Fibroblast of lung (primary cell): ENCODE measurements around the gene CAMK2N2. TPM values are rescaled to one million over a fixed set of nuclear protein-coding genes. Genes with fewer than 3 reads are reported as not detected.

Source experiments
- DNase-seq, 2 donors: peaks; one replicate each; pipeline versions ENCODE4 v3.0.0 to v3.0.0-alpha.2; 2010; ENCODE audit warnings: low read depth in 2 of 2
- H2AFZ ChIP-seq: 2 replicates; pipeline ENCODE4 v1.5.1; 2012; ENCODE audit warnings: low read length, control low read depth, inconsistent platforms
- H3K27ac ChIP-seq: 2 replicates; pipeline ENCODE4 v1.5.1; 2011; ENCODE audit warnings: low read length, control low read depth; ENCODE audit not compliant: insufficient read depth
- H3K27me3 ChIP-seq: 2 replicates; pipeline ENCODE4 v1.5.1; 2011; ENCODE audit warnings: mild to moderate bottlenecking, low read length; ENCODE audit not compliant: control insufficient read depth, insufficient read depth
- H3K36me3 ChIP-seq: 2 replicates; pipeline ENCODE4 v1.5.1; 2011; ENCODE audit warnings: low read length; ENCODE audit not compliant: control insufficient read depth, insufficient read depth
- H3K4me1 ChIP-seq: 2 replicates; pipeline ENCODE4 v1.5.1; 2011; ENCODE audit warnings: low read length; ENCODE audit not compliant: control insufficient read depth, insufficient read depth; ENCODE audit errors: extremely low read depth
- H3K4me2 ChIP-seq: 2 replicates; pipeline ENCODE4 v1.5.1; 2011; ENCODE audit warnings: low read length, control low read depth; ENCODE audit not compliant: insufficient read depth; ENCODE audit errors: extremely low read depth
- H3K4me3 ChIP-seq, 4 experiments: fragments of 200-600 bp in 1 of 4; sonication (generic) in 1 of 4; replicated peaks in 1 of 4; 2 replicates each; pipeline ENCODE4 v1.5.1; 2011 to 2016; ENCODE audit warnings: low read length in 4 of 4, low read depth in 3 of 4, mild to moderate bottlenecking in 3 of 4, control low read depth in 2 of 4, inconsistent platforms in 1 of 4, mixed read lengths in 1 of 4; ENCODE audit not compliant: insufficient read depth in 1 of 4; ENCODE audit errors: control extremely low read depth in 1 of 4
- H3K79me2 ChIP-seq: 2 replicates; pipeline ENCODE4 v1.5.1; 2012; ENCODE audit warnings: mild to moderate bottlenecking, low read length, inconsistent platforms; ENCODE audit not compliant: control insufficient read depth, insufficient read depth
- H3K9ac ChIP-seq: 2 replicates; pipeline ENCODE4 v1.5.1; 2011; ENCODE audit warnings: mild to moderate bottlenecking, low read length, control low read depth; ENCODE audit not compliant: insufficient read depth
- H3K9me3 ChIP-seq: 2 replicates; pipeline ENCODE4 v1.5.1; 2012; ENCODE audit warnings: low read depth, low read length; ENCODE audit not compliant: control insufficient read depth, insufficient read depth
- H4K20me1 ChIP-seq: 2 replicates; pipeline ENCODE4 v1.5.1; 2011; ENCODE audit warnings: low read length; ENCODE audit not compliant: control insufficient read depth, insufficient read depth; ENCODE audit errors: extremely low read depth
- EZH2 ChIP-seq: IDR thresholded peaks from 2 replicates; pipeline ENCODE4 v1.5.1; 2012; ENCODE audit warnings: low read length, control low read depth, mild to moderate bottlenecking; ENCODE audit errors: missing control alignments
- polyA plus RNA-seq, 2 donors: library from polyadenylated mRNA; depleted of rRNA in 1 of 2; stranded (reverse) in 1 of 2; unstranded in 1 of 2; fragments of >200 nt; gene quantifications; 2 replicates each; pipeline ENCODE4 v1.2.1, GENCODE V29; 2011 to 2012; ENCODE audit warnings: missing spikeins in 1 of 2
- total RNA-seq: library from RNA; depleted of rRNA; stranded (reverse); fragments of >200 nt; gene quantifications from 2 replicates; pipeline ENCODE4 v1.2.1, GENCODE V29; 2014
- TF ChIP-seq, protein P1 (sequence below), 2 donors: IDR thresholded peaks in 1 of 2; conservative IDR thresholded peaks in 1 of 2; 1 replicate in 1 of 2; 2 replicates in 1 of 2; pipeline ENCODE4 v1.5.1; 2011 to 2012; ENCODE audit warnings: low read length in 2 of 2, control low read depth in 1 of 2, inconsistent platforms in 1 of 2, low read depth in 1 of 2, mild to moderate bottlenecking in 1 of 2

CAMK2N2 gene
- total and polyA plus RNA-seq, 2 donors (not counting 1 experiment from before 2014, with no cell fraction given), result under 0.01 to 0.10 TPM

DNA sequence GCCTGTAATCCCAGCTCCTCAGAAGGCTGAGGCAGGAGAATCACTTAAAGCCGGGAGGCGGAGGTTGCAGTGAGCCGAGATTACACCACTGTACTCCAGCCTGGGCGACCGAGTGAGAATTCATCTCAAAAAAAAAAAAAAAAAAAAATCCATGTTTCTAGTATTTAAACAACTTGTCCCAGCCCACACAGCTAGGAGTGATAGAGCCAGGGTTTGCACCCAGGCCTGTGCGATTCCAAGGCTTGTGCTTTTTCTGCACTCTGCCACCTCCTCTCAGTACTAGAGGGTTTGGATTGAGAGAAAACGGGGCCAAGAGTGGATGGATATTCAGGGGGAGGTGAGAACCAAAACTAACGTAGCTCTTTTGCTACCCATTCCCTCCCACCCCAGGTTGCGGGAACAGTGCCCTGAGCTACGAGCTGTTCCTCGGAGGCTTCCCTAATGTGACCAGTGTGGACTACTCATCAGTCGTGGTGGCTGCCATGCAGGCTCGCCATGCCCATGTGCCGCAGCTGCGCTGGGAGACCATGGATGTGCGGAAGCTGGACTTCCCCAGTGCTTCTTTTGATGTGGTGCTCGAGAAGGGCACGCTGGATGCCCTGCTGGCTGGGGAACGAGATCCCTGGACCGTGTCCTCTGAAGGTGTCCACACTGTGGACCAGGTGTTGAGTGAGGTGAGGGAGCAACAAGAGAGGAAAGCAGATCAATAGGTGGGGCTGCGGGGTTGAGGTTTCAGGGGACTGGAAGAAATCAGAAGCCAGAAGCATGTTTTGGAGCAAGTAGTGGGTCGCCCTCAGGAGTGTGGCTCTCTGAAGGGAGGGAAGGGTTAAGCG, 4.1 kb downstream of the CAMK2N2 start:
- H2AFZ ChIP-seq, result no peak overlapping the region
- H3K27me3 ChIP-seq, result peaks cover 29% of the 10 kb centered on the region
- no peak overlapping the region for H3K4me3 ChIP-seq
- TF ChIP-seq, protein P1, sequence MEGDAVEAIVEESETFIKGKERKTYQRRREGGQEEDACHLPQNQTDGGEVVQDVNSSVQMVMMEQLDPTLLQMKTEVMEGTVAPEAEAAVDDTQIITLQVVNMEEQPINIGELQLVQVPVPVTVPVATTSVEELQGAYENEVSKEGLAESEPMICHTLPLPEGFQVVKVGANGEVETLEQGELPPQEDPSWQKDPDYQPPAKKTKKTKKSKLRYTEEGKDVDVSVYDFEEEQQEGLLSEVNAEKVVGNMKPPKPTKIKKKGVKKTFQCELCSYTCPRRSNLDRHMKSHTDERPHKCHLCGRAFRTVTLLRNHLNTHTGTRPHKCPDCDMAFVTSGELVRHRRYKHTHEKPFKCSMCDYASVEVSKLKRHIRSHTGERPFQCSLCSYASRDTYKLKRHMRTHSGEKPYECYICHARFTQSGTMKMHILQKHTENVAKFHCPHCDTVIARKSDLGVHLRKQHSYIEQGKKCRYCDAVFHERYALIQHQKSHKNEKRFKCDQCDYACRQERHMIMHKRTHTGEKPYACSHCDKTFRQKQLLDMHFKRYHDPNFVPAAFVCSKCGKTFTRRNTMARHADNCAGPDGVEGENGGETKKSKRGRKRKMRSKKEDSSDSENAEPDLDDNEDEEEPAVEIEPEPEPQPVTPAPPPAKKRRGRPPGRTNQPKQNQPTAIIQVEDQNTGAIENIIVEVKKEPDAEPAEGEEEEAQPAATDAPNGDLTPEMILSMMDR (conservative IDR thresholded peaks at IDR 0.05 in 1 of 2, IDR thresholded peaks at IDR 0.05 in 1 of 2; ENCODE audit: low read depth in 1 of 2, low read length in 2 of 2), result no peak
- no peak for TF ChIP-seq EZH2
- no peaks in the 10 kb centered on the region for H4K20me1 ChIP-seq
- H3K27ac ChIP-seq, result no peak overlapping the region
- no peaks in the 10 kb centered on the region for H3K79me2 ChIP-seq
- H3K9me3 ChIP-seq, result no peaks in the 10 kb centered on the region
- no peak for DNase-seq
- no peaks in the 10 kb centered on the region for H3K36me3 ChIP-seq
- H3K9ac ChIP-seq, result no peak overlapping the region
- H3K4me2 ChIP-seq, result no peak overlapping the region
- H3K4me1 ChIP-seq, result peaks cover 5% of the 10 kb centered on the region

DNA sequence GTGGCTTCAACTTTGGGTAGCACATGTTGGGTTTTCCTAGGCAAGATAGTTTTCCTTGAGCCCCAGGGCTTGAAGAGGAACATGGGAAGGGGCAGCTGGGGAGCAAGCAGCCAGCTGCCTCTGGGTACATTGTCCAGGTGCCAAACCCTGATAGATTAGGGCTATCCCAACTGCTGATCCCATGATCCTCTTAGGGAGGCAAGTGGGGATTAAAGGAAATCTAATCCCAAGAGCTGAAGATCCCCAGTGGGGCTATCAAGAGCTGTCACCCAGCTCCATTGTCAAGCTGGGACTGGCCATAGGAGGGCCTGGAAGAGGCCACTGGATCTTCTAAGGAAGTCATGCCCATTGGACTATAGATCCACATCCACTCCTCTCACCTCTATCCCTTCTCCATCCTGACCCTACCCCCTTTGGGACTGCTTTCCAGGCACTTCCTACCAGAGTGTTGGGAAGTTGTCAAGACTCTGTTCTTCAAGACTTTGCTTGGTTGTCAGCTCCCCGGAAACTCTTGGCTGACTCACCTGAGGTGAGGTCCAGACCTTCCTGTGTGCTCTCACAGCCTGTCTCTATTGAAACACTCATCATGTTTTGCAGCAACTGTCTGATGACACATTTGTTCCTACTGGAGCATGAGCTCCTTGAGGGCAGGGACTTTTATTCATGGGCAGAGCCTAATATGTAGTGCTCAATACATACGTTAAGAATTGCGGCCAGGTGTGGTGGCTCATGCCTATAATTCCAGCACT, 5.9 kb downstream of the CAMK2N2 start:
- Histone ChIP-seq H3K4me3 (no peak overlapping the region), H3K4me2 (no peak overlapping the region), H3K27ac (no peak overlapping the region), H3K4me1 (peaks cover 2% of the 10 kb centered on the region), H4K20me1 (no peaks in the 10 kb centered on the region), H2AFZ (no peak overlapping the region), H3K9ac (no peak overlapping the region), H3K9me3 (no peaks in the 10 kb centered on the region), H3K79me2 (no peaks in the 10 kb centered on the region), H3K27me3 (peaks cover 19% of the 10 kb centered on the region), H3K36me3 (no peaks in the 10 kb centered on the region)
- DNase-seq, result no peak
- TF ChIP-seq, protein P1 (conservative IDR thresholded peaks at IDR 0.05 in 1 of 2, IDR thresholded peaks at IDR 0.05 in 1 of 2; ENCODE audit: low read depth in 1 of 2, low read length in 2 of 2), result no peak
- no peak for TF ChIP-seq EZH2

DNA sequence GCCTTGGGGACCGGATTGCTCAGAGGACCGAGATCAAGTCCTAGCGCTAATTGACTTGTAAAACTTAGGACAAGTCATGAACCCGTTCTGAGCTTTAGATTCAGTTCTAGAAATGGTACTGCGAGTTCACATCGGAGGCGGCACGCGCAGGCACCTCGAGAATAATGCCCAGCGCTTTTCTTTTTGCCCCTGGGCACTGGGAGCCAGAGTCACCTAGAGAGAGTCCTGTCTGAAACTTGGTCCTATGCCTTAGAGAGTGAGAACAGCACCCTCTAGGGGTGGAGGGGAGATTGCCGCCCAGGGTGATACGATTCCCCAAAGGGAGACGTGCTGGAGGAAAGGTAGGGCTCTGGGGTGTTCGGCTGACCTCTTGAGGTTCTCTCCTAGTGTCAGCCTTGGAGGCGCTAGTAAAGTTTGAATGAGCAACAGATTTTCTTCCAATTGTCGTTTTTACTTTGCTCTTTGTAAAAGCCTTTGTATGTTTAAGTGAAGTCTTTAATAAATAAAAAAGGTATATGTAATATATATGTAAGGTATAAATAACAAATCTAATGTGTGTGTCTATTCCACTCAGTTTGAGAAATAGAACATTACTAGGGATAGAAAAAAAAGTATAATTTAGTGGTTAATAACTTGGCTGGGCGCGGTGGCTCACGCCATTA, 11.1 kb downstream of the CAMK2N2 start:
- H2AFZ ChIP-seq, result peak overlapping the region; percentile 91
- H3K4me3 ChIP-seq, result peak overlapping the region; percentile 79 to 100 (median 90)
- peaks cover under 1% of the 10 kb centered on the region for H3K36me3 ChIP-seq
- no peak for TF ChIP-seq EZH2
- TF ChIP-seq, protein P1 (conservative IDR thresholded peaks at IDR 0.05 in 1 of 2, IDR thresholded peaks at IDR 0.05 in 1 of 2; ENCODE audit: low read depth in 1 of 2, low read length in 2 of 2), result peak; percentile 97
- peaks cover 13% of the 10 kb centered on the region for H3K79me2 ChIP-seq
- DNase-seq, result peak; percentile 74 to 87
- no peaks in the 10 kb centered on the region for H4K20me1 ChIP-seq
- H3K9ac ChIP-seq, result peak overlapping the region; percentile 69
- H3K27me3 ChIP-seq, result no peaks in the 10 kb centered on the region
- no peaks in the 10 kb centered on the region for H3K9me3 ChIP-seq
- peak overlapping the region; percentile 58 for H3K27ac ChIP-seq
- H3K4me2 ChIP-seq, result peak overlapping the region; percentile 100
- H3K4me1 ChIP-seq, result no peaks in the 10 kb centered on the region
